ENCODE data around the gene EIF4G2.

DNA sequence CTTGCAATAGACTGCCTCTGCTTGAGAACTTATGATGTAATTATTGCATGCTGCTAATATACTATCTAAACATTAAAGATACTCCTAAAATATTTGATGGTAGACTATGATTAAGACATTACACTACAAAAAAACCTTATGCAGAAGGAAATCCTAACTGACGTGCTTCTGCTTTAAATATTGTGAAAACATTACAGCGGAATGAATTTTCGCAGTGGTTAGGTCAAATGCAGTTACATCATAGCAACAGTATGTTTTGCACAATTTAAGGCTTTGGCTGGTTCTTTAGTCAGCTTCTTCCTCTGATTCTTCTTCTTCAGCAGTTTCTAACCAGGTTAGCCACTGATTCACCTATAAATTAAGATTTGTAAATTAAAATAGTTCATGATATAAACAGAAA is 11.2 kb downstream of the EIF4G2 start:
- TF ChIP-seq CTCF (IDR thresholded peaks at IDR 0.05 in 4 of 5, conservative IDR thresholded peaks at IDR 0.05 in 1 of 5): no peak
- no peak for TF ChIP-seq POLR2A (IDR thresholded peaks at IDR 0.05)

All from gastrocnemius medialis (tissue), 4 donors.